Measurements from ENCODE around the gene SF3B3.
"Not testable (repeated sequence)": the region's sequence is repeated elsewhere in the genome, so short reads cannot be mapped to it uniquely, and the experiment has no call there.

Gene SF3B3

DNA sequence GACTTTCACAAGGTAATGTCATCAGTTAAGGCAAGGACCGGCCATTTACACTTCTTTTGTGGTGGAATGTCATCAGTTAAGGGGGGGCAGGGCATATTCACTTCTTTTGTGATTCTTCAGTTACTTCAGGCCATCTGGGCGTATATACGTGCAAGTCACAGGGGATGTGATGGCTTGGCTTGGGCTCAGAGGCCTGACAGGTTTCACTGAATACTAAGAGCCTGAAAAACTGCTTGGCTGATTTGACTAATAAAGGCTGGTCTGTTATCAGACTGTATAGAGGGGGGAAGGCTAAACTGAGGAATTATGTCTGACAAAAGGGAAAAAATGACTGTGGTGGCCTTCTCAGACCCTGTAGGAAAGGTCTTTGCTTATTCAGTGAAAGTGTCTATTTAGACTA, 98.2 kb downstream of the SF3B3 start:
- not testable (repeated sequence) for DNase-seq (ENCODE audit: low spot score)

Measured in ecto neural progenitor cell (in vitro differentiated cells).